Kidney (tissue), 14 donors: ENCODE results near the gene NECTIN4. TPM values are rescaled to one million over a fixed set of nuclear protein-coding genes. Genes with fewer than 3 reads are reported as not detected.

Experiments
- DNase-seq, 5 donors: peaks; one replicate each; pipeline ENCODE4 v3.0.0-alpha.2; 2013 to 2020
- FAIRE-seq: peaks from 2 replicates; lab custom pipeline; 2012; peaks lifted over from hg19 to GRCh38; lab: Jason Lieb, UNC
- H3K27ac ChIP-seq, 2 donors: one replicate each; pipeline ENCODE4 v1.7.0; 2013; ENCODE audit warnings: low read depth in 2 of 2, low read length in 2 of 2, inconsistent platforms in 1 of 2
- H3K27me3 ChIP-seq: one replicate; pipeline ENCODE4 v1.7.1; 2013; ENCODE audit warnings: low read length, inconsistent platforms; ENCODE audit not compliant: control insufficient read depth, insufficient read depth
- H3K36me3 ChIP-seq, 3 donors: one replicate each; pipeline versions ENCODE4 v1.7.0 to v1.7.1; 2013; ENCODE audit warnings: low read length in 3 of 3, control low read depth in 1 of 3, inconsistent platforms in 1 of 3; ENCODE audit not compliant: insufficient read depth in 3 of 3, control insufficient read depth in 2 of 3
- H3K4me1 ChIP-seq, 3 donors: one replicate each; pipeline versions ENCODE4 v1.7.0 to v1.7.1; 2013; ENCODE audit warnings: low read length in 3 of 3, inconsistent platforms in 1 of 3, low read depth in 1 of 3; ENCODE audit not compliant: control insufficient read depth in 2 of 3, insufficient read depth in 2 of 3
- H3K4me3 ChIP-seq, 3 donors: one replicate each; pipeline versions ENCODE4 v1.7.0 to v1.8.1; 2013; ENCODE audit warnings: low read length in 3 of 3, control low read depth in 1 of 3, inconsistent platforms in 1 of 3
- H3K9ac ChIP-seq, 3 donors: one replicate each; pipeline versions ENCODE4 v1.7.0 to v1.7.1; 2013; ENCODE audit warnings: low read length in 3 of 3, control low read depth in 1 of 3, inconsistent platforms in 1 of 3
- H3K9me3 ChIP-seq, 3 donors: one replicate each; pipeline versions ENCODE4 v1.7.0 to v1.7.1; 2013; ENCODE audit warnings: low read length in 3 of 3, control low read depth in 1 of 3, inconsistent platforms in 1 of 3; ENCODE audit not compliant: control insufficient read depth in 2 of 3, insufficient read depth in 1 of 3
- intact Hi-C: fragments of 100-400 bp; cut with DNase I; formaldehyde crosslinking; loops from one replicate; pipeline ENCODE4 v1.11.1; 2022
- polyA plus RNA-seq: library from polyadenylated mRNA; stranded (reverse); fragments of 350-450 nt; fragmentation: Illumina TruSeq; extraction: RNeasy Lipid Tissue Mini Kit (QIAGEN cat#74804); gene quantifications from one replicate; pipeline ENCODE4 v1.2.3, GENCODE V29; 2014; ENCODE audit warnings: low read depth, low replicate concordance; ENCODE audit not compliant: insufficient read depth
- total RNA-seq: library from RNA; stranded (reverse); fragmentation: NEBNext Ultra II Directional; extraction: Animal tissue kit (Norgen Biotek cat#: 25700); gene quantifications from one replicate; pipeline ENCODE4 v1.2.1, GENCODE V29; 2021
- TF ChIP-seq, protein P1 (sequence below): IDR thresholded peaks from 3 replicates; pipeline ENCODE4 v1.5.1; 2012; ENCODE audit warnings: mild to moderate bottlenecking, moderate library complexity, borderline replicate concordance; ENCODE audit not compliant: insufficient read depth; ENCODE audit errors: extremely low read depth
- donor health status: control.
- donor health status: control.
- donor health status: control.
- donor health status: control.
- donor health status: control.
- donor health status: DM: yes; HTN: yes; CAD: no.
- donor health status: Normal renal cell carcinoma (clear cell type).

The NECTIN4 gene
- total and polyA plus RNA-seq, 2 donors from 2014 or later, result 2.7 to 12.8 TPM

GRCh38 chr1:161091796-161092507, 2.6 kb upstream of the NECTIN4 start:
- DNase-seq (no peak), FAIRE-seq (no peak)
- H3K9ac ChIP-seq, result no peak overlapping the region
- no peak overlapping the region for H3K27ac ChIP-seq
- H3K27me3 ChIP-seq, result no peaks in the 10 kb centered on the region
- TF ChIP-seq, protein P1, sequence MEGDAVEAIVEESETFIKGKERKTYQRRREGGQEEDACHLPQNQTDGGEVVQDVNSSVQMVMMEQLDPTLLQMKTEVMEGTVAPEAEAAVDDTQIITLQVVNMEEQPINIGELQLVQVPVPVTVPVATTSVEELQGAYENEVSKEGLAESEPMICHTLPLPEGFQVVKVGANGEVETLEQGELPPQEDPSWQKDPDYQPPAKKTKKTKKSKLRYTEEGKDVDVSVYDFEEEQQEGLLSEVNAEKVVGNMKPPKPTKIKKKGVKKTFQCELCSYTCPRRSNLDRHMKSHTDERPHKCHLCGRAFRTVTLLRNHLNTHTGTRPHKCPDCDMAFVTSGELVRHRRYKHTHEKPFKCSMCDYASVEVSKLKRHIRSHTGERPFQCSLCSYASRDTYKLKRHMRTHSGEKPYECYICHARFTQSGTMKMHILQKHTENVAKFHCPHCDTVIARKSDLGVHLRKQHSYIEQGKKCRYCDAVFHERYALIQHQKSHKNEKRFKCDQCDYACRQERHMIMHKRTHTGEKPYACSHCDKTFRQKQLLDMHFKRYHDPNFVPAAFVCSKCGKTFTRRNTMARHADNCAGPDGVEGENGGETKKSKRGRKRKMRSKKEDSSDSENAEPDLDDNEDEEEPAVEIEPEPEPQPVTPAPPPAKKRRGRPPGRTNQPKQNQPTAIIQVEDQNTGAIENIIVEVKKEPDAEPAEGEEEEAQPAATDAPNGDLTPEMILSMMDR, result no peak
- intact Hi-C loops, result no loop called here
- peaks cover 0 to 9% (median 4%) of the 10 kb centered on the region in 3 donors for H3K4me1 ChIP-seq
- no peak overlapping the region for H3K4me3 ChIP-seq
- H3K9me3 ChIP-seq, result no peaks in the 10 kb centered on the region
- no peaks in the 10 kb centered on the region for H3K36me3 ChIP-seq

DNA sequence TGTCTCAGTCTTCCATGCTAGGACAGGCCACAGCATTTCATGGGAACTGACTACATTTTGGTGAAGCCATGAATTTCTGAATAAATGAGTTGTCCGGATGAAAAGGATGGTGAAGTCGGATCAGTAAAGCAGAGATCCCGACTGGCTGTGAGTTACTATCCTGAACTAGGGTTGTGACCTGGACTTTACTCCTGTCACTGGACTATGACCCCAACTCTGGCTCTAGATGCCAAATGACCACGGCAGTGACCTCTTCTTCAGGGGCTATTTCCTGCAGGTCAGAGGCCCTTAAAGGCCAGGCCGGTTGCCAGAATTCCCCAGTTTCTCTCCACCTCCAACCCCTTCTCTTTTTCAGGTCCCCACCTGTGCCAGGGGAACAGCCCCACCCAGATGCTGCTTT, 1.7 kb upstream of the NECTIN4 start:
- H3K27me3 ChIP-seq, result no peaks in the 10 kb centered on the region
- H3K4me3 ChIP-seq, result no peak overlapping the region
- TF ChIP-seq, protein P1, result no peak
- no peaks in the 10 kb centered on the region for H3K9me3 ChIP-seq
- DNase-seq, result no peak
- peaks cover 0 to 9% (median 4%) of the 10 kb centered on the region in 3 donors for H3K4me1 ChIP-seq
- H3K9ac ChIP-seq, result no peak overlapping the region
- no peaks in the 10 kb centered on the region for H3K36me3 ChIP-seq
- no peak for FAIRE-seq
- intact Hi-C loops, result no loop called here
- no peak overlapping the region for H3K27ac ChIP-seq

GRCh38 chr1:161090617-161091016, 1.3 kb upstream of the NECTIN4 start:
- Histone ChIP-seq H3K27ac (no peak overlapping the region), H3K27me3 (no peaks in the 10 kb centered on the region), H3K9ac (no peak overlapping the region), H3K9me3 (no peaks in the 10 kb centered on the region), H3K4me1 (peaks cover 0 to 9% (median 4%) of the 10 kb centered on the region in 3 donors), H3K4me3 (no peak overlapping the region), H3K36me3 (no peaks in the 10 kb centered on the region)
- TF ChIP-seq, protein P1, result no peak
- no peak for DNase-seq
- intact Hi-C loops, result no loop called here
- no peak for FAIRE-seq
